WTC11 (cell line): ENCODE results near the gene RUNX1. TPM values are rescaled to one million over a fixed set of nuclear protein-coding genes. Genes with fewer than 3 reads are reported as not detected.

Source experiments
- ATAC-seq: fragments of 200-7000 bp; cut with Tn5 transposase; 2 replicates; pipeline ENCODE4 v1.10.0; 2021; ENCODE audit warnings: mild to moderate bottlenecking, moderate library complexity
- CTCF ChIA-PET: fragments of 300-600 bp; sonication (Branson Sonifier 250); formaldehyde crosslinking; loops from one replicate; lab custom pipeline; 2021; ENCODE audit warnings: antibody characterized with exemption; lab: Charles Lee
- POLR2A ChIA-PET: fragments of 350-600 bp; sonication (Branson Sonifier 250); formaldehyde crosslinking; loops from one replicate; lab custom pipeline; 2021; ENCODE audit warnings: antibody characterized with exemption; lab: Charles Lee
- DNase-seq: peaks from one replicate; pipeline ENCODE4 v3.0.0; 2021; ENCODE audit warnings: low spot score
- H3K27ac Mint-ChIP-seq: 2 replicates; pipeline ENCODE4 v1.8.0; 2021; ENCODE audit warnings: mixed read lengths
- H3K27me3 Mint-ChIP-seq: 2 replicates; pipeline ENCODE4 v1.8.0; 2021; ENCODE audit warnings: low read depth, mild to moderate bottlenecking, moderate library complexity, mixed read lengths
- H3K36me3 Mint-ChIP-seq: 2 replicates; pipeline ENCODE4 v1.8.0; 2021; ENCODE audit warnings: mixed read lengths
- H3K4me1 Mint-ChIP-seq: 2 replicates; pipeline ENCODE4 v1.8.0; 2022; ENCODE audit warnings: mixed read lengths
- H3K4me3 Mint-ChIP-seq: 2 replicates; pipeline ENCODE4 v1.8.0; 2021; ENCODE audit warnings: mild to moderate bottlenecking, moderate library complexity, mixed read lengths
- H3K9me3 Mint-ChIP-seq: 2 replicates; pipeline ENCODE4 v1.8.0; 2021; ENCODE audit warnings: mixed read lengths
- ARID4B ChIP-seq: sonication (generic); formaldehyde crosslinking; IDR thresholded peaks from 2 replicates; pipeline ENCODE4 v1.8.0; 2023; ENCODE audit warnings: missing genetic modification reagents, mild to moderate bottlenecking, borderline replicate concordance
- ATF1 ChIP-seq: sonication (generic); formaldehyde crosslinking; IDR thresholded peaks from 2 replicates; pipeline ENCODE4 v1.8.1; 2023; ENCODE audit warnings: mild to moderate bottlenecking, moderate library complexity, missing genetic modification reagents
- ATF2 ChIP-seq: sonication (generic); formaldehyde crosslinking; IDR thresholded peaks from 2 replicates; pipeline ENCODE4 v1.8.1; 2022; ENCODE audit warnings: low read depth, missing genetic modification reagents, borderline replicate concordance
- ATF3 ChIP-seq: sonication (generic); formaldehyde crosslinking; conservative IDR thresholded peaks from 2 replicates; pipeline ENCODE4 v1.8.1; 2022; ENCODE audit warnings: mild to moderate bottlenecking, missing genetic modification reagents
- ATF6 ChIP-seq: sonication (generic); formaldehyde crosslinking; IDR thresholded peaks from 2 replicates; pipeline ENCODE4 v1.8.1; 2023; ENCODE audit warnings: mild to moderate bottlenecking, missing genetic modification reagents
- ESRRA ChIP-seq: sonication (generic); formaldehyde crosslinking; IDR thresholded peaks from 2 replicates; pipeline ENCODE4 v1.8.1; 2022; ENCODE audit warnings: mild to moderate bottlenecking, missing genetic modification reagents, borderline replicate concordance
- FOXP1 ChIP-seq: sonication (generic); formaldehyde crosslinking; IDR thresholded peaks from 2 replicates; pipeline ENCODE4 v1.8.0; 2022; ENCODE audit warnings: missing genetic modification reagents, mild to moderate bottlenecking, moderate library complexity, borderline replicate concordance
- GABPB1 ChIP-seq: sonication (generic); formaldehyde crosslinking; IDR thresholded peaks from 2 replicates; pipeline ENCODE4 v1.8.1; 2023; ENCODE audit warnings: mild to moderate bottlenecking, missing genetic modification reagents
- HMGA2 ChIP-seq: fragments of 250-450 bp; sonication (Bioruptor Pico); IDR thresholded peaks from 2 replicates; pipeline ENCODE4 v1.4.0; 2021; ENCODE audit warnings: mild to moderate bottlenecking, moderate library complexity
- HMGXB4 ChIP-seq: sonication (generic); formaldehyde crosslinking; IDR thresholded peaks from 2 replicates; pipeline ENCODE4 v1.8.1; 2023; ENCODE audit warnings: mild to moderate bottlenecking, moderate library complexity, missing genetic modification reagents
- MXD4 ChIP-seq: fragments of 250-450 bp; sonication (Bioruptor Pico); IDR thresholded peaks from 2 replicates; pipeline ENCODE4 v1.8.0; 2021; ENCODE audit warnings: mild to moderate bottlenecking, moderate library complexity, borderline replicate concordance
- NFE2L1 ChIP-seq: sonication (generic); formaldehyde crosslinking; IDR thresholded peaks from 2 replicates; pipeline ENCODE4 v1.8.1; 2023; ENCODE audit warnings: missing genetic modification reagents
- RORB ChIP-seq: fragments of 250-450 bp; sonication (Bioruptor Pico); IDR thresholded peaks from 2 replicates; pipeline ENCODE4 v1.9.0; 2021; ENCODE audit warnings: mild to moderate bottlenecking
- SMAD3 ChIP-seq: sonication (generic); formaldehyde crosslinking; IDR thresholded peaks from 2 replicates; pipeline ENCODE4 v1.8.0; 2022; ENCODE audit warnings: missing genetic modification reagents, mild to moderate bottlenecking, borderline replicate concordance
- SOX15 ChIP-seq: fragments of 250-450 bp; sonication (Bioruptor Pico); IDR thresholded peaks from 2 replicates; pipeline ENCODE4 v1.9.0; 2021; ENCODE audit warnings: mild to moderate bottlenecking
- TEAD4 ChIP-seq: sonication (generic); formaldehyde crosslinking; IDR thresholded peaks from 2 replicates; pipeline ENCODE4 v1.8.0; 2022; ENCODE audit warnings: mild to moderate bottlenecking, missing genetic modification reagents
- USF1 ChIP-seq: sonication (generic); formaldehyde crosslinking; IDR thresholded peaks from 2 replicates; pipeline ENCODE4 v1.8.0; 2022; ENCODE audit warnings: mild to moderate bottlenecking, missing genetic modification reagents
- USF2 ChIP-seq: sonication (generic); formaldehyde crosslinking; IDR thresholded peaks from 2 replicates; pipeline ENCODE4 v1.8.1; 2023; ENCODE audit warnings: mild to moderate bottlenecking, missing genetic modification reagents, moderate library complexity
- ZBTB21 ChIP-seq: sonication (generic); formaldehyde crosslinking; IDR thresholded peaks from 2 replicates; pipeline ENCODE4 v1.8.1; 2023; ENCODE audit warnings: mild to moderate bottlenecking, missing genetic modification reagents, borderline replicate concordance
- ZNF121 ChIP-seq: sonication (generic); formaldehyde crosslinking; IDR thresholded peaks from 2 replicates; pipeline ENCODE4 v1.8.0; 2023; ENCODE audit warnings: missing genetic modification reagents
- ZNF219 ChIP-seq: sonication (generic); formaldehyde crosslinking; IDR thresholded peaks from 2 replicates; pipeline ENCODE4 v1.8.0; 2023; ENCODE audit warnings: missing genetic modification reagents, mild to moderate bottlenecking, borderline replicate concordance
- ZNF396 ChIP-seq: fragments of 250-450 bp; sonication (Bioruptor Pico); IDR thresholded peaks from 2 replicates; pipeline ENCODE4 v1.8.0; 2021; ENCODE audit warnings: mild to moderate bottlenecking, moderate library complexity, borderline replicate concordance
- total RNA-seq: library from RNA; stranded (reverse); gene quantifications from 3 replicates; pipeline ENCODE4 v1.2.3, GENCODE V29; 2021

RUNX1 gene
- total RNA-seq, 1 experiment from 2014 or later = 2.2 TPM

- TF ChIP-seq ARID4B (CRISPR knock-in tag) = no peak
- TF ChIP-seq FOXP1 (CRISPR knock-in tag) = no peak
- TF ChIP-seq, all 79 proteins: peak for 0
Measured at GRCh38 chr21:34857122-34857713, 191.9 kb downstream of the RUNX1 start (continued).

- peaks cover 5% of the 10 kb centered on the region; the same call in 1 of the 2 replicates for H3K4me1 Mint-ChIP-seq
- H3K4me3 Mint-ChIP-seq = no peak overlapping the region
- no peak for ATAC-seq
- DNase-seq = no peak
- no peak overlapping the region for H3K27ac Mint-ChIP-seq
- peaks cover 4% of the 10 kb centered on the region; the same call in 1 of the 2 replicates for H3K9me3 Mint-ChIP-seq
- peaks cover 2% of the 10 kb centered on the region; the same call in 1 of the 2 replicates for H3K27me3 Mint-ChIP-seq
- ChIA-PET POLR2A (no interaction called here), CTCF (interaction anchor here (1.9 kb wide), 1 partner anchor 107 kb away, joined by 6 read pairs; no protein-coding TSS in a partner anchor)
- no peaks in the 10 kb centered on the region for H3K36me3 Mint-ChIP-seq
- TF ChIP-seq GABPB1 (CRISPR knock-in tag) (no peak), ZNF219 (CRISPR knock-in tag) (no peak), FOXP1 (CRISPR knock-in tag) (no peak), SOX15 (CRISPR knock-in tag) (no peak), SMAD3 (CRISPR knock-in tag) (no peak), MXD4 (CRISPR knock-in tag) (no peak), USF1 (no peak), NFE2L1 (CRISPR knock-in tag) (no peak), ZNF396 (no peak)
Measured at GRCh38 chr21:34852448-34852847, 196.7 kb downstream of the RUNX1 start.

- no peak overlapping the region for H3K4me3 Mint-ChIP-seq
- H3K27ac Mint-ChIP-seq = no peak overlapping the region
- TF ChIP-seq ESRRA (CRISPR knock-in tag) (no peak), ATF3 (CRISPR knock-in tag) (no peak), HMGXB4 (CRISPR knock-in tag) (no peak), ZBTB21 (CRISPR knock-in tag) (no peak), RORB (CRISPR knock-in tag) (no peak), ATF2 (CRISPR knock-in tag) (no peak), ATF1 (CRISPR knock-in tag) (no peak), ATF6 (CRISPR knock-in tag) (no peak), ZNF396 (no peak), USF2 (no peak), HMGA2 (CRISPR knock-in tag) (no peak), ZNF121 (CRISPR knock-in tag) (no peak), TEAD4 (CRISPR knock-in tag) (no peak)
- no peaks in the 10 kb centered on the region for H3K27me3 Mint-ChIP-seq
- ATAC-seq = no peak
- DNase-seq = no peak
- H3K4me1 Mint-ChIP-seq = peaks cover 22% of the 10 kb centered on the region
- peaks cover 4% of the 10 kb centered on the region; the same call in 1 of the 2 replicates for H3K9me3 Mint-ChIP-seq
- no peaks in the 10 kb centered on the region for H3K36me3 Mint-ChIP-seq
- CTCF ChIA-PET = no interaction called here
- POLR2A ChIA-PET = no interaction called here
Measured at GRCh38 chr21:34850166-34850690, 198.9 kb downstream of the RUNX1 start.
